ENCODE results near the gene MAP1B.

The MAP1B gene

DNA sequence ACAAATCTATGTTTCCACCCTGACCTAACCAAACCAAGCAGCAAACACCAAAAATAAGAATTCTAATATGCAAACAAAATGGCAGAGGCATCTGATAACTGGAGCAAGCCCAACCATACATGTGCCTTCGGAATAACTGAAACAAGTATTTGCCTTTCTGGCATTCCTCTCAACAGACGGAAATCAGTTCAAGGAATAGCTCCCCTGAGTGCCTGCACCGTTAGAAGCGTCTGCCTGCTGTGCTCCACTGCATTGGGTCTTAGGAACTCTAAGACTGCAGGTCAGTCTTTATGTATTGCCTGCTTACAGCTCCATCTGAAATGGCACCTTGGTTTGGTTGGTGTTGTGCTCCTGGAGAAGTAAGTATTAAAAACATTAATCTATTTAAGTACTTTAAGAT lies 114.3 kb downstream of the MAP1B start:
- DNase-seq, result no peak

DNA sequence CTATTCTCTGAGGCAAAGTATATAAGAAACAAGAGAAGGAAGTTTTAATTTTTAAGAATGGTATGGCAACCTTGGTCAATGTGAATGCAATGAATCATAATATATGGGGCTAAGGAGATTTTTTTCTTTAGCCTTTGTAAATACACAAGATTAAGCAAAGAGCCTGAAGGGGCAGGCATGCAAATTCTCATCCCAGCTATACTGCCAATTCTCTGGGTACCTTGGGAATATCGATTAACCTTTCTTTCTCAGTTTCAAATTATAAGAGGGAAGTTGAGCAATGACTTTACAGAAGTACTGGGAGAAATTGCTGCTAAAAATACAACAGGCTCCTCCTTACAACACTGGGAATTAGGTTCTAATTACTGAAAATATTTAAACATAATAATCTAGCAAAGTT lies 115.2 kb downstream of the MAP1B start:
- no peak for DNase-seq

- no peak for DNase-seq
Measured at GRCh38 chr5:72223371-72223770, 116.1 kb downstream of the MAP1B start.

DNA sequence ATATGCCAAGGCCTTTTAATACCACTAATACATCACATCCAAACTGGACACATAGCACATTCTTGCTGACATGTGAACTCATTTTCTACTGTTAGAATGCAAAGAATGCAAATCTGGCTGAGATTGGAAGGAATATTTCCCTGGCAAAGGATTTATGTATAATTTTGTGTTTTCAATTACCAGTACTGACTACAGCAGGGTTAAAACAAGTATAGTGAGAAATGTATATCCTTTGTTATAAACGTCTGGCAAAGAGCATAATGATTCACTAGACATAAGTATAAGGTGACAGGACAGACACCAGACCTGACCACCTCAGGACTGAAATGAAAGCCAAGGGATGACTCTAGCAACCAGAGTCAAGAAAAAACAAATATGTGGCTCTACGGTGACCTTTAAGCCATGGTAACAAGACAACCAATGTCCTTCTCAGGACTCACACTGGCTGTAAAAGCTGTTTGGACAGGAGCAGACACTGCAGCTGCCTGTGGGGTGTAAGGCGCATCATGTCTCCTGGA lies 117.7 kb downstream of the MAP1B start:
- DNase-seq, result no peak

GRCh38 chr5:72225741-72226140 lies 118.5 kb downstream of the MAP1B start:
- no peak for DNase-seq

DNA sequence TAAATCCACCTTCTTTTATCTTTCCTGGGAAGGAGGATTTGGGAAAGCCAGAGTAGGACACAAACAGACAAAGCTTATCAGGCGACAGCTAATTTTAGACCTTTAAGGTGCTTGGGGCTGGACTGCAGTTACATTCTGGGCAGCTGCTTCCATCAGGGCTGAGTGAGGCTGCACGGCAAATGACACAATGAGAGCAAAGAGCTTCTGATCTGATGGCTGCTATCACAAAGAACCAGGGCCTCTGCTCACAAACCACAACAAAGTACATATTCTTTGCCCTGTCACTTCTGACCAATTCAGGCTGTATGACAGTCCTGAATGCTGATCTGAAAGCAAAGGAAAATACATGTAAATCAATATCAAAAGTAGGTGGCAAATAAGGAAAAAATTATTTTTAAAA lies 119.7 kb downstream of the MAP1B start:
- DNase-seq, result peak in 5 of 56 donors; percentile 6 to 19 (median 13)

- DNase-seq, result no peak
Measured at GRCh38 chr5:72228960-72229359, 121.7 kb downstream of the MAP1B start.

GRCh38 chr5:72231991-72232703 lies 124.9 kb downstream of the MAP1B start:
- DNase-seq, result no peak

DNA sequence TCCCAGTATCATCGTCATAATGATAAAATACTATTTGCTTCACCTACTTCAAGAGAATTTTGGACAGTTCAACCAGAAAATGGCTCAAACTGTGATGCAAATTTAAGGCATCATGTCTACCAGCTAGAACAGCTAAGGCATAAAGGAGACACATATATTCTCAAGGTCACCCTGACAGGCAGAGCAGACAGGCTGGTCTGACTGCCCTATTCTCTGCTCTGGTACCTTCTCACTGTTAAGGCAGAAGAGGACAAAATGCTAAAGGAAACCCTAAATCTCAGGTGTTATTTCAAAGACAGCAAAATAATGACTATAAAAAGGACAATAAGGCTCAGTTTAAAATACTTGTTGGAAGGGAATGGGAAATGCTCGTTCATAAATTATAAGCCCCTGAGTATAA lies 125.6 kb downstream of the MAP1B start:
- no peak for DNase-seq

DNA sequence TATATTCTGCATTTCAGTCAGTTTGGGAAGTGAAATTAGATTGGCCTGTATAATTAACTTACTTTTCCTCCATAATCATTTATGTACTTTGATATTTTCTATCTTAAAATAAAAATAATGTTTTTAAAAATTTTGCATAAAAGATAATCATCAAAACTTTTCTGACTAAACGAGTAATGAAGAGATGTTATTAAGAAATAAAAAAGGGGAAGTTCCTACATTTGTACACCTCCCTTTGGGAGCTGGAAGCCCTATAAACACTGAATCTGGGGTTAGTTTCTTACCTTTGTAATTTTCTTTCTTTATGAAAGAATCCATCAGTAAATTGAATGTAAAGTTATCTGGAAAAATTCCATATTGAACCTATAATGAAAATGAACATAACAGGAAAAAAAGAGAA lies 126.6 kb downstream of the MAP1B start:
- DNase-seq, result no peak

DNA sequence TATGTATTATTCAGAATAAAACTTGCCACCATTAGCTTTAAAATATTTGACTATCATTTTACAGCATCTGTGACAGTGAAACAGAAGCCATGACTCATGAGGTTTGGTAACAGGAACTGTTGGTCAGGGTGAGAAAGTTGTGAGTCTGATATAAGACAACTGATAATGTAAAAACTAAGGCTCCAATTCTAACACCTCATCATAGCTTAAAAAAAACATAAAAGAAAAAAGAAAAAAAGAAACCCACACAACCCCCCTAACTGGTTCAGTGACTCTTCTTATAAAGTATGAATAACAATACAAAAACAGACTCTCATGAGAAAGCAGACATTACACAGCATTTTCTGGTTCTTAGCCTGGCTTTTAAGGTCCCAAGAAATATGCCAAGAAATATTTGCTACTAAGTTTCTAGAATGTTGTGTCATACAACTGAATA lies 127.0 kb downstream of the MAP1B start:
- DNase-seq, result no peak

- DNase-seq, result no peak
Measured at GRCh38 chr5:72234868-72235267, 127.6 kb downstream of the MAP1B start.

DNA sequence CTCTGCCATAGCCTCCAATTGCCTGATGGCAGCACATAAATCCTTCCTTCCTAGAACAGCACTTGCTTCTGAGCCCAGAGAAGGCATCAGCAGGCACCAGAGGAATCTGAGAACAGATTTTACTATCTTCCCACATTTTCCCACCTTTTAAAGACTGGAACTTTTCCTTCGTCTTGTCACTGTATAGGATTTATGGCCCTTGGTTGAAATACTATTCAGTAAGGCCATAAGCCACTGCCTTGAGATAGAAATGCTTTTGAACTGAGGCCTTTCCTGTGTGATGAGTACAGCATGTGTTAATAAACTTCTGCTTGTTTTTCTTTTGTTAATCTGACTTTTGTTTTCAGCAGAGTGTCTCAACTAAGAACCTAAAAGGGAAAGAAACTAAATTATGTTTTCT lies 128.4 kb downstream of the MAP1B start:
- no peak for DNase-seq

- no peak for DNase-seq
Measured at GRCh38 chr5:72237415-72237814, 130.1 kb downstream of the MAP1B start.

GRCh38 chr5:72237879-72238278 lies 130.6 kb downstream of the MAP1B start:
- DNase-seq, result no peak

DNA sequence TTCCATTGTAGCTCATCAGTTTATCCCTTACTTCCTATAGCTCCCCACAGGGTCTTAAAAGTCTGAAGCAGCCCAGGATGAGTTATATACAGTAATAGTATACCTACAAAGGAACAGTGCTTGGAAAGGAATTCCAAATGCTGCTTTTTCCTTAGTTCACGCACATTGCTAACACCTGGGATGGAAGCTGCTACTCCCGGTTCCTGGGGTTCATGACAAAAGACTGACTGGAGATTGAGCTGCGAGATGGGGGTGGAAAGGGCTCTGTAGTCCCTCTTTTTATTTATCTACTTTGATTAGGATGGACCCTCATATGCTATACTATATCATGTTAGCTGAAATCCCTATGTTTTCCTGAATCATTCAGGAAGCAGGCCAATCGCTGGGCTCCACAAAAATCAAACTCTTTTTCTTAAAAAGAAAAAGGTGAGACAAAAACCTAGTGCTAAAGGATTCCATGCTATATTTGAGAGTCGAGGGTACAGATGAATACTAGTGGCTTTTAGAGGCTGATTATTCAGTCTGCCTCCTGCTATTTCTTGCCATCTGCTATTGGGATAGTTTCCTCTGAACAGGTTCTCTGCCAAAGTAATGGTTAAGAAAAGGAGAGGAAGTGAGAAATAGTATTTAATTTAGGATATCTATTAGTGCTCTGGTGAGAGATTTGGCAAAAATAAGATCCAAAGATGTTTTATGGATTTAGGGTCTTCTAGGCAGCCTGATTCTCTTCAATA lies 131.6 kb downstream of the MAP1B start:
- DNase-seq, result no peak

- DNase-seq, result peak in 45 of 56 donors; percentile 12 to 82 (median 46)
Measured at GRCh38 chr5:72241346-72242003, 134.2 kb downstream of the MAP1B start.

DNA sequence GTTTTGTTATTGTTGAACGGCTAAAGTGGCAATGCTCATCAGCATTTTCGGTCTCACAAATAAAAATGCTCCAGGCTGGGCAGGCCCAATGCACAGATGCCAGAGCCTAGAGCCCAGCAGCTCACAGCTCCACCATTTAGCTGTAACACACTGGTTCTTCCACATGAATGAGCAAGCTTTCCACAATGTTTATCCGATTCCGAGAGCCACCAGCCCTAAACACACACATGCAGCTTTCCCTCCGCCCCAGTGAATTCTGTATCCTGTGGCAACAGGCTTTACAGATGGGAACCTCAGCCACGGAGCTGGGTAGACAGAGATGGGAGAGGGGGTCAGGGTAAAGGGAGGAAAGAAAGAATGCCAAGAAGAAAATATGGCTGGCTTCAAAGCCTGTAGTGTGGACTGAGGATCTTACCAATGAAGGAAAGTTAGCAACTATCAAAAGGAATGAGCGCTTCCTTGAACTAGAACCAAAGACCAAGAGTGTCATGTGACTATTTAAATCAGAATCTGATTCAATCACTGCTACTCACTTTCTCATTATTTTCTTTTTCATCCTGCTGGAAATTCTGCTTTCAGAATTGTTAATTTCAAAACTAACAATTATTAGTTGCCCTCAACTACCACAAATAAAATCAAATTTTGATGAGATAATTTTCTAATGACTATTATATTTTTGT lies 135.7 kb downstream of the MAP1B start:
- DNase-seq, result peak in 10 of 56 donors; percentile 5 to 43 (median 22)

GRCh38 chr5:72243706-72244105 lies 136.4 kb downstream of the MAP1B start:
- DNase-seq, result no peak

DNA sequence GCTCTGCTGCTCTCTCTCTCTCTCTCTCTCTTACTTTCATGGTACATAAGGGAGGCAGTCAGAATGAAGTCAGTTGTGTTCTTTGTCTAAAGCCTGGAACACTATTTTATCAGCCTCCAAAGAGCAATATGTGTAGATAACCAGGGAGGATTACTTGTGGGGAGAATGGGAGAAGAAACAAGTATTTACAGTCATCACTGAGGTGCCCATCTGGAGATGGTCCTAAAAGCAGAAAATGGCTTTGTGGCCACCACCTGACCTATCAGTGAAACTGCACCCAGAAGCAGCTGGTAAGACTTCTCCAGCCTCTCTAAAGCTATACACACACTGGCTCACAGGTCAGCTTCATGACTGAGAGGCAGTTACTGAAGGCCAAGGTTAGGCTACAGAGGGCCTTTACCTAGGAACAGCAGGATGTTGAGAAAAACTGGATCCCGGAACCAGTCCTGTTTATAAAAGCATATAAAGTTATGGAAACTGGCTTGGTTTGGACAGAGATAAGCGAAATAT lies 137.6 kb downstream of the MAP1B start:
- peak in 21 of 56 donors; percentile 10 to 64 (median 38) for DNase-seq

GRCh38 chr5:72245546-72245945 lies 138.3 kb downstream of the MAP1B start:
- DNase-seq, result no peak
